ENCODE measurements around the gene TSPAN14. TPM values are rescaled to one million over a fixed set of nuclear protein-coding genes. Genes with fewer than 3 reads are reported as not detected.
A peak's percentile ranks its signal among the peaks of the same experiment; 100 is the strongest.
"Not testable (repeated sequence)": the region's sequence is repeated elsewhere in the genome, so short reads cannot be mapped to it uniquely, and the experiment has no call there.

Gene TSPAN14
- total RNA-seq, 1 donor from 2014 or later, result 38.7 TPM

- intact Hi-C loops (cut with DNase I), result no loop called here
- DNase-seq (ENCODE audit: missing footprints) (no peak), ATAC-seq (no peak)
Measured at GRCh38 chr10:80542053-80542452, 87.9 kb downstream of the TSPAN14 start.

DNA sequence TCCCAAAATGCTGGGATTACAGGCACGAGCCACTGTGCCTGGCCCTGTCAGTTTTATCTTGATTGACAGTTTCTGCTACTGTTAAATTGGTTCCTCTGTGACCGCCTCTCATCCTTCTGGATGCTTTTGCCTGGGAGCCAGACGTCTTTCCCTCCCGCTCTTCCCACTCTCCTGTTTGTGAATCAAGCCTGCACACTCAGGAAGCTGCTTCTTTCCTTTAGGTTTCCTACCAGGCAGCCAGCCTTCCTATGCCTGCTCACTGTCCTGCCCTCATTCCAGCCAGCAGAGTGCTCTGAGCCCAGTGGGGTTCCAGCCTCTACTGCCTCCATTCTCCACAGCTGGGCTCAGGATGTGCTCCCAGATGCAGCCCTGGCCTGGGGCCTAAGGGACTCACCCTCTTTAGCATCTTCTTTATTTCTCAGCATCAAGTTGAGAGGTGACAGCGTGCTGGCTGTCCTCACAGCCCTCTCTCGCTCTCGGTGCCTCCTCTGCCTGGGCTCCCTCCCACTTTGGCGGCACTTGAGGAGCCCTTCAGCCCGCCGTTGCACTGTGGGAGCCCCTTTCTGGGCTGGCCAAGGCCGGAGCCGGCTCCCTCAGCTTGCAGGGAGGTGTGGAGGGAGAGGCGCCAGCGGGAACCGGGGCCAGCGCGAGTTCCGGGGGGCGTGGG is 88.7 kb downstream of the TSPAN14 start:
- DNase-seq (ENCODE audit: missing footprints) (no peak), ATAC-seq (no peak)
- intact Hi-C loops (cut with DNase I), result no loop called here

DNA sequence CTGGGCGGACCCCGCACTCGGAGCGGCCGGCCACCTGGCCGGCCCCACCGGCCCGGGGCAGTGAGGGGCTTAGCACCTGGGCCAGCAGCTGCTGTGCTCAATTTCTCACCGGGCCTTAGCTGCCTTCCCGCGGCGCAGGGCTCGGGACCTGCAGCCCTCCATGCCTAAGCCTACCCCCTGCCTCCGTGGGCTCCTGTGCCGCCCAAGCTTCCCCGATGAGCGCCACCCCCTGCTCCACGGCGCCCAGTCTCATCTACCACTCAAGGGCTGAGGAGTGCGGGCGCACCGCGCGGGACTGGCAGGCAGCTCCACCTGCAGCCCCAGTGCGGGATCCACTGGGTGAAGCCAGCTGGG is 89.2 kb downstream of the TSPAN14 start:
- ATAC-seq; intact Hi-C loops (cut with DNase I); DNase-seq (ENCODE audit: missing footprints): not testable (repeated sequence)

DNA sequence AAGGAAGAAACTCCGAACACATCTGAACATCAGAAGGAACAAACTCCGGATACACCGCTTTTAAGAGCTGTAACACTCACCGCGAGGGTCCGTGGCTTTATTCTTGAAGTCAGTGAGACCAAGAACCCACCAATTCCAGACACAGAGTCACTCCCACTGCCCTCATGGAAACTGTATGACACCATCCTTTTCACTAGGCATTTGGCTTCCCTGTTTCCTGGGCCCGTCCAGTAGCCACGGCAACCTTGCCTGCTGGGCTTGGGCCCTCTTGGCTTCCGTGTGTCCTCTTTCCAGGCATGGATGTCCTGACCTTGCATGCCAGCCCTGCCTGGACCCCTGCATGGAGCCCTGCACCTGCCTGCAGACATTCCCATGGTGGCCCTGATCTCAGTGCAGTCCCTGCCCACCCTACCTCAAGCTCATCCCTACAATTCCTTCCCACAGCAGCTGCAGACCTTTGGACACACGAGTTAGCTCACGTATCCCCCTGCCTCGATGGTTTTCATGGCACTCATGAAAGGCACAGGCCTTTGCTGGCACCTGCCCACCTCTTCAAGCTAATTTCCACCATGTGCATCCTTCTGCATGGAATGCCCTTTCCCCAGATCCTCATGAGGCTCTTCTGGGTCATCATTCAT is 90.3 kb downstream of the TSPAN14 start:
- no peak for ATAC-seq
- DNase-seq (ENCODE audit: missing footprints), result no peak
- intact Hi-C loops (cut with DNase I), result no loop called here

- intact Hi-C loops (cut with DNase I), result no loop called here
- no peak for ATAC-seq
- DNase-seq (ENCODE audit: missing footprints), result no peak
Measured at GRCh38 chr10:80545258-80545881, 91.3 kb downstream of the TSPAN14 start.

- ATAC-seq (peak; percentile 48), DNase-seq (ENCODE audit: missing footprints) (no peak)
- intact Hi-C loops (cut with DNase I), result no loop called here
Measured at GRCh38 chr10:80552151-80552646, 98.1 kb downstream of the TSPAN14 start.

GRCh38 chr10:80553436-80553835 is 99.3 kb downstream of the TSPAN14 start:
- no peak for DNase-seq (ENCODE audit: missing footprints)
- no peak for ATAC-seq
- intact Hi-C loops (cut with DNase I), result no loop called here

- ATAC-seq (no peak), DNase-seq (ENCODE audit: missing footprints) (no peak)
- intact Hi-C loops (cut with DNase I), result no loop called here
Measured at GRCh38 chr10:80554050-80554449, 99.9 kb downstream of the TSPAN14 start.

- ATAC-seq (no peak), DNase-seq (ENCODE audit: missing footprints) (no peak)
- intact Hi-C loops (cut with DNase I), result no loop called here
Measured at GRCh38 chr10:80555415-80555814, 101.3 kb downstream of the TSPAN14 start.

DNA sequence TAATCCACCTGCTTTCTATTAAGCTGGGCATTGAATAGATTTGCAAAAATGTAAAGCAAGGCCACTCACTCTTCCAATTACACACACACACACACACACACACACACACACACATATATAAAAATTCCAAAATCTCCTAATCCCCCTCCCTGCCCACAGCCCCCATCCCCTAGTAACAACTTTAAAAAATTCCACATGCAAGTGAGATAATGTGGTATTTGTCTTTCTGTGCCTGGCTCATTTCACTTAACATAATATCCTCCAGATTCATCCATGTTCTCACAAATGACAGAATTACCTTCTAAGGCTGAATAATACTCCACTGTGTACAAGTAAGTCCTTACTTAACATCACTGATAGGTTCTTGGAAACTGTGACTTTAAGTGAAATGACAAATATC is 107.8 kb downstream of the TSPAN14 start:
- no peak for DNase-seq (ENCODE audit: missing footprints)
- intact Hi-C loops (cut with DNase I), result no loop called here
- ATAC-seq, result no peak

DNA sequence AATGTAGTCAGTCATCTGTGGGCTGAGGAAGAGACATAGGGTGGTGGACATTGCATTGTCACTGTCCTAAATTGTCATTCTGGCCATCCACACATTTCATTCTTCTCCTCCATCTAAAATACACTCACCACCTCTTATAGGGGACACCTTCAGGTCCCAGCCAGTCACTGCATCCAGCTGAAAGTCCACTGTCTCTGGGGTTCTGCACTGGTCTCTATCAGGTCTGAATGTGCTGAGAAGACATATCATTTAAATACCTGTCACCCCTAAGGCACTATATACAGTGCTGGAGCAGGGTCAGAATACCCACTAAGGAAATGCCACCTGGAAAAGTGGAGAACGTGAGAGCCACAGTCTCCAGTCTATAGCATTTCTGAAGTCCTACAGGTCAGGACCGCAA is 113.2 kb downstream of the TSPAN14 start:
- intact Hi-C loops (cut with DNase I), result no loop called here

DNA sequence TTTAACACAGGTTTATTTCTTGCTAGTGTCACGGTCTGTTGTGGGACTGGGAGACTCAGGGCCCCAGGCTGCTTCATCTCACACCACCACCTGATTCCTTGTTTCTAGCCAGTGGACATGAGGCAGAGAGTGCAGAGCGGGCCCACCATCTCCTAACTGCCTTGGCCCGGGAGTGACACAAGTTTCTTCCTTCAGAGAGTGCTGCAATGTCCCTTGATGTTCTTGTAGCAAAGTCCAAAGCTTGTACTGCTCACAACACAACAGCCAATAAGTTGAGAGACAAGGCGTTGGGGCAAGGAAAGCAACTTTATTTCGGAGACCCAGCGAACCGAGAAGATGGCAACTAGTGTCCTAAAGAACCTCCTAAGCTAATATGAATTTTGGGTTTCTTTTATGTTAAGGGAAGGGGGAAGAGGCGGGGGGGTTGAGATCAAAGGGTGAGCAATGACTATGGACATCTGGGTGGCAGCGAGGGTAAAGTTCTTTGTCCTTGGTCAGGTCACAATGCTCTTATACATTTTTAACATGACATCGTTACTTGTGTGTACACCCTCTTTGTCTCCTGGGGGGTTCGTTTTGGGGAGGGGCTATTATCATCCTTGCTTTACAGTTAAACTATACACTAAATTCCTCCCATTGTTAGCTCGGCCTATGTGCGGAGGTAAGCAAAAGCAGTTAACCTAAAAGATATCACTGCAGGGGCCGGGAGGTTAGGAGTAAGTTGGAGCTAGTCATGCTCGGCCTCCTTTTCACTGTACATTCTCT is 115.2 kb downstream of the TSPAN14 start:
- no peak for ATAC-seq
- no peak for DNase-seq (ENCODE audit: missing footprints)
- intact Hi-C loops (cut with DNase I), result no loop called here

More for the DNA sequence above, 113.2 kb downstream of the TSPAN14 start:
- ATAC-seq, result no peak
- no peak for DNase-seq (ENCODE audit: missing footprints)

DNA sequence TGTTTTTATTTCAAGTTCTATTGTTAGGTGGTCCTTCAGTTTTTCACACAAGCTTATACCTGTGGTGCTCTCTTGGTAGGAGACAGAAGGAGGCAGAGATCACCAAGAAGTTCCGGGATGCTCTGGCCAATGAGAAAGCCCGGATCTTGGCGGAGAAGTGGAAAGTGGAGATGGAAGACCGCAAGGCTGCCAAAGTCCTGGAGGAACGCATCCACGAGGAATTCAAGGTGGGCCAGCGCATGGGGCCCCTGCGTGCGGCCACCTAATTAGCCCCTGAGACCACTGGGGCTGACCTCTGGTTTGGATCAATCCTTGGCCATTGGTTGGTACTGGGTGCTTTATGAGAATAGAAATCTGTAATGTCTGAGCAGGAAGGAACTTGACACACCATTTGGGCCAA is 117.2 kb downstream of the TSPAN14 start:
- ATAC-seq (no peak), DNase-seq (ENCODE audit: missing footprints) (no peak)
- intact Hi-C loops (cut with DNase I), result no loop called here

GRCh38 chr10:80579181-80579763 is 125.2 kb downstream of the TSPAN14 start:
- ATAC-seq (no peak), DNase-seq (ENCODE audit: missing footprints) (no peak)
- intact Hi-C loops (cut with DNase I), result no loop called here

DNA sequence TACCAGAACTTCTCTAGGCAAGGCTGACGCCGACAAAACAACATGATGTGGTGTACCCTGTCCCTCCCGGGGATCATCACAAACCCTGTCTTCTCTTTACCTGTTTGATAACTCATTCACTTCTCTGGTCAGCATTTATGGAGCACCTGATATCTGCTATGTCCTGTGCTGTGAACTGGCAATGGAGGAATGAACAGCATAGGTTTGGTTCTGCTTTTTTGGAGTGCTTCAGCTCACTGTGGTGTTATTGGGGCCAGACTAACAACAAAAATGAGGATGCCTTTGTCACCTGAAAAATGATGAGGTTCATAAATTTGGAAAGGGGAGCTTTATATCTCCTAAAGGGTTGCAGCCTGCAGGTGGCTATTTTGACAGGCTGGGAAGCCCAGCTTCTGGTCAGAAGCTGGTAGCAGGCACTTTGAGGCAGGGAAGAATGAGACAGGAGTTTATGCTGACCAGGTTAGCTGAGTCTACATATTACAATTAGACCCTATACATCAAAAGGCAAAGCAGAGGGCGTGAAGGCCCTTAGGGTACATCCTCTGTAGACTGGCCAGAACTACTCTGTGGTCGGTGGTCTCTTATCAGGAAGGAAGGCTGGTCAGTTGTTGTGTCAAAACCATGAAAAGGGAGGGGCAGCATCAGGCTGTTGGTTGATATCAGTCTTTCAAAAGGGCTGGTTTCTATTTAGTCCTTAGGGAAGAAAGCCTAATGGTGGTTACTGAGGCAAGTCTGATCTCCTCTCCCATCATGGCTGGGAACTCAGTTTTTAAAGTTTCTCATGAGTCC is 125.9 kb downstream of the TSPAN14 start:
- no peak for DNase-seq (ENCODE audit: missing footprints)
- intact Hi-C loops (cut with DNase I), result loop anchor here (5.0 kb wide), 2 partner anchors 43 to 133 kb away; partner anchors contain the start of gene SH2D4B
- no peak for ATAC-seq

DNA sequence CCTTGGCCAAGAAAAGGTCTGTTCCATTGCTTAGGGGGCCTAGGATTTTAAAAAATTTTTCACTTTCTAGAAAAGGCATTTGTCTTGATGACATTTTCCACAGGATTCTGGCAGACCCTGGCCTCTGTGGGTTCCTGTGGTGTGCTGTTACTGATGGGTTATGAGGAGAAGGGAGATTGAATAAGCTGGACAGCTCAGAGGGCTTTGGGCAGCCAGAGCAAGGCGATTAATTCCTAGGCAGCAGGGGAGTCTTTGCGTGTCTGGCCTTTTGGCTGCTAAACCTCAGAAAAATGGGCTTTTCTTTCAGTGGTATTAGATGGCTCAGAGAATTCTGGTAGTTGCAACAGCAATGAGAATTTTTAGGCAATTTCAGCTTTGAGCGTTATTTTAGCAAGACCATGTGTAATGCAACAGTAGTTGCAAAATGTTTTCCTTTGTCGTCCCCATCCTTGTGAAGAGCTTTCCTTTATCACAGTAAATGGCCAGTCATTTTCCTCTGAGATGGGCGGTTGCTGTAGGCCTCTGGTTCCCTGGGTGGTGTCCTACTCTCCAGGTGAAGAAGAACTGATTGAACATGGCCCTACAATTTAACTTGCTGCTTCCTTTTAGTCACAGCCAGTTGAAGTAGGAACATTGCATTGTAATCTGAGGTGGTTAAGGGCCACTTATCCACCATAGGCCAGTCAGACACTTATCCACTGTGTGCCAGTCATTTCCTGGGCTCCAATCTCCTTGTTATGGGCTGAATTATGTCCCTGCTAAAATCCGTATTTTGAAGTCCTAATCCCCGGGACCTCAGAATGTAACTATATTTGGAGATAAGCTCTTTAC is 126.7 kb downstream of the TSPAN14 start:
- ATAC-seq (no peak), DNase-seq (ENCODE audit: missing footprints) (no peak)
- intact Hi-C loops (cut with DNase I), result loop anchor here (5.0 kb wide), 2 partner anchors 44 to 134 kb away; partner anchors contain the start of gene SH2D4B

- ATAC-seq, result no peak
- intact Hi-C loops (cut with DNase I), result loop anchor here (5.0 kb wide), 2 partner anchors 44 to 134 kb away; partner anchors contain the start of gene SH2D4B
- DNase-seq (ENCODE audit: missing footprints), result no peak
Measured at GRCh38 chr10:80581469-80581835, 127.3 kb downstream of the TSPAN14 start.
